Activated naive CD4-positive, alpha-beta T cell treated with Interleukin-2 at 50 U/mL for 16 hours (primary cell): Measurements from ENCODE around the gene VAC14.
A peak's percentile ranks its signal among the peaks of the same experiment; 100 is the strongest.
"Not testable (repeated sequence)": the region's sequence is repeated elsewhere in the genome, so short reads cannot be mapped to it uniquely, and the experiment has no call there.

Source experiments
- DNase-seq: peaks from one replicate; pipeline ENCODE4 v3.0.0-alpha.2; 2020

VAC14 gene

DNA sequence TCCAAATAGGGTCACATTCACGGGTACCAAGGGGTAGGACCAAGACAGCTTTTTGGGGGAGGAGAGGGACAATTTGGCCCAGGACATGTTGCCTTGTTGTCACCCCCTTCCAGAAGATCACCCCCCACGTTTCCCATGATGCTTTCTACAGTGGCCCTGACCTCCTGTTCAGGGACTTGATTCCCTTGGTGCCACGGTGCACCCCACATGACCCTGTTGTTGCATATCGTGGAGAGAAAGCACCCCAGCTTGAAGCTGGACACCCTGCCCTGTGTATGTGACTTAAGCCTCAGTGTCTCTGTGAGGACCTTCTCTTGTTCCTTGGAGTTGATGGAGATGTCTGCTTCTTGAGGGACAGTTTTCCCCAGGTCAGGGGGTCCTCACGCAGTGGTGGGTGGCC, 142.0 kb downstream of the VAC14 start:
- no peak for DNase-seq

- no peak for DNase-seq
These were observed 143.0 kb downstream of the VAC14 start for GRCh38 chr16:70657956-70658355.

DNA sequence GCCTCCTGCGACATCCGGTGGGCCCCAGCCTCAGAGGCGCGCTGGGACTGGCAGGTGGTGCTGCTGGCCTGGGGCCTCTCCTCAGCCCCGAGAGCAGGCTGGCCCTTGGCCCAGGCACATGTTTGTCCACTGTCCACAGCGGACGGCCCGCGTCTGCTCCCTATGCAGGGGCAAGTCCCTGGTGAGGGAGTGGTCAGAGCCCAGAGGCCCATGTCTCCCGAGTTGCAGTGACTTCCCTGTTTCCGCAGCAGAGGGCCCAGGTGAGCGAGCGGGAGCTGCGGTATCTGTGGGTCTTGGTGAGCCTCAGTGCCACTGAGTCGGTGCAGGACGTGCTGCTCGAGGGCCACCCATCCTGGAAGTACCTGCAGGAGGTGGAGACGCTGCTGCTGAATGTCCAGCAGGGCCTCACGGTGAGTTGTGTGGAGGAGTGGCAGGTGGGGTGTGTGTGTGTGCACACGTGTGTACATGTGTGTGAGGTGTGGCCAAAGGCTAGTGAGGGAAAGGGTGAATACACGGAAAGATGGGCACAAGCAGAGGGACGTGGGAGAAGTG, 144.2 kb downstream of the VAC14 start:
- no peak for DNase-seq

DNA sequence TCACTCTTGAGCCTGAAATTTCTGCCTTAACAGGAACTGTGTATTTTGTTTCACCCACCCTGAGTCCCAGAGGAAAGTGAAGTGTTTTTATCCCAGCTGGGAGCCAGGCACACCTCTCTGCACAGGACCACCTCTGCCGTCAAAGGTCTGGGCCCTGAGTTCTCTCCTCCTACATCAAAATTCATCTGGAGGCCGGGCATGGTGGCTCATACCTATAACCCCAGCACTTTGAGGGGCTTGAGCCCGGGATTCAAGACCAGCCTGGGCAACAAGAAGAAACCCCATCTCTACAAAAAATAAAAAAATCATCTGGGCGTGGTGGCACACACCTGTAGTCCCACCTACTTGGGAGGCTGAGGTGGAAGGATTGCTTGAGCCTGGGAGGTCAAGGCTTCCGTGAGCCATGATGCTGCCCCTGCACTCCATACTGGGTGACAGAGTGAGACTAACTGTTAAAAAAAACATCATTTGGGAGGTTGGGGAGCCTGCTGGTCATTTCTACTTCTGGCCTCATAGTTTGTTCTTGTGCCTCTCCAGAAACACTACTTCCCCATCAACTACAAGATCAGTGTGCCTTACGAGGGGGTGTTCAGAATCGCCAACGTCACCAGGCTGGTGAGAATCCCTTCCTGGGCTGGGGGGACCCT, 144.8 kb downstream of the VAC14 start:
- DNase-seq: no peak

DNA sequence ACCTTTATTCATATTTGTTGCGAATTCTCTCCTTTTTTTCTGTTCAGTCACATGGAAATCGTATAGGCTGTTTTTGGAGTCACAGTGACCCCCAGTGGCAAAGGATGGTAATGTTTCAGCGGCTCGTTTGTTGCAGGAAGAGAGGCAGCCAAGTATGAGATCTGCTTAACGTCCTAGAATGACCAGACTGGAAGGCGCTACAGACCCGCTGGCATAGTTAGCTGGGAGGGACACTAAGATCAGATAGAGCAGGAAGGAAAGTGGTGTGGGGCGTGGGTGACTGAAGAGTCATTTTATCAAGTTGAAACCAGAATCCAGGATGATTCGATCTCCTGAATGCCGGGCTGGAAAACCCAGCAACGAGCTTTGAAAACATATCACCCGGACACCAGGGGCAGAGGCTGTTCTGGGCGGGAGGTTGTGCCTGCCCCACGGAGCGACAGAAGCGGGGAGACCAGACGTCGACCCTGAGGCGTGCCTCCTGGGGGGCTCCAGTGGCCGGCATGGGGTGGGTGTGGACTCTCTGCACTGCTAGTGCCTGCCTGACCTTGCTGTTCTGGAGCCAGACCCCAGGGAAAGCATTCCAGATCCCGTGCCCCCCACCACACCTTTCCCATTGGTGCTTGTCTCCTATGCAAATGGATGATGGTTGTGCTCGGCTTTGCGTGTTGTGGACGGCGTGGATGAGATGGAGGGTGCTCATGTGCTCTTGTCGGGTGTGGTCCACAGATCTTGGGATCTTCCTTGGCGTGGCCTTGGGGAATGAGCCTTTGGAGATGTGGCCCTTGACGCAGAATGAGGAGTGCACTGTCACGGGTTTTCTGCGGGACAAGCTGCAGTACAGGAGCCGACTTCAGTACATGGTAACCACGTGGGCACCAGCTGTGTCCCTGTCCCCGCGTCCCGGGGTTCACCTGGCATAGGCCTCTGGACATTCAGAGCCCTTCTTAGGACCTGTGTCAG, 146.9 kb downstream of the VAC14 start:
- DNase-seq: peak; percentile 82

- no peak for DNase-seq
These were observed 147.6 kb downstream of the VAC14 start for GRCh38 chr16:70653406-70653805.

GRCh38 chr16:70652322-70652721, 148.6 kb downstream of the VAC14 start:
- DNase-seq: no peak

DNA sequence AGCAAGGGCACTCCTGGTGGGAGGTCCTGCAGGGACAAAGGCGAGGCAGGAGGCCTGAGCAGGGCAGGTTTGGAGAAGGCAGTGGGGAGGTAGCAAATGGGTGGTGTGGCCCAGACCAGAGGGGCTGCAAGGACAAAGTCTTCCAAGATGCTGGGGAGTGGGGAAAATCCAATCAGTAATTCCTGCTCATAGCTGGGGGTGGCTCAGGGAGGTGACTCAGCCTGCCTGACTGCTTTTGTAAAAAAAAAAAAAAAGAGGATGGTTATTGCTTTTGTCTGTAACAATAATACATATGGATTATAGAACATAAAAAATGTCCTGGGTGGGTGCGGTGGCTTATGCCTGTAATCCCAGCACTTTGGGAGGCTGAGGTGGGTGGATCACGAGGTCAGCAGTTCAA, 149.4 kb downstream of the VAC14 start:
- DNase-seq: no peak

- DNase-seq: no peak
These were observed 150.7 kb downstream of the VAC14 start for GRCh38 chr16:70650216-70650615.

DNA sequence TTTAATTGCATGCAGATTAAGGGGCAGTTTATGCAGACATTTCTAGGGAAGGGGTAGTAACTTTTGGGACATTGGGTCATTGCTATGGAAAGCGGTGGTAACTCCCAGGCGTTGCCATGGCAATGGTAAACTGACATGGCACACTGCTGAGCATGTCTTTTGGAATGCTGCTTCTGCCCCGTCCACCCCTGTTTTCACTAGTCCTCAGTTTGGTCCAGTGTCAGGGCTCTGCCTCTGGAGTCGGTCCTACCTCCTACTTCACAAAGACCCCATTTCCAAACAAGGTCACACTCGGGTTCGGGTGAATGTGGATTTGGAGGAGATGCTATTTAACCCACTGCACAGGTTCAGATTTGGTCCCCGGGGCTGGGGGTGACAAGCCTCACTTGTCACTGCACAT, 151.7 kb downstream of the VAC14 start:
- DNase-seq: no peak

GRCh38 chr16:70648606-70649005, 152.4 kb downstream of the VAC14 start:
- DNase-seq: no peak

DNA sequence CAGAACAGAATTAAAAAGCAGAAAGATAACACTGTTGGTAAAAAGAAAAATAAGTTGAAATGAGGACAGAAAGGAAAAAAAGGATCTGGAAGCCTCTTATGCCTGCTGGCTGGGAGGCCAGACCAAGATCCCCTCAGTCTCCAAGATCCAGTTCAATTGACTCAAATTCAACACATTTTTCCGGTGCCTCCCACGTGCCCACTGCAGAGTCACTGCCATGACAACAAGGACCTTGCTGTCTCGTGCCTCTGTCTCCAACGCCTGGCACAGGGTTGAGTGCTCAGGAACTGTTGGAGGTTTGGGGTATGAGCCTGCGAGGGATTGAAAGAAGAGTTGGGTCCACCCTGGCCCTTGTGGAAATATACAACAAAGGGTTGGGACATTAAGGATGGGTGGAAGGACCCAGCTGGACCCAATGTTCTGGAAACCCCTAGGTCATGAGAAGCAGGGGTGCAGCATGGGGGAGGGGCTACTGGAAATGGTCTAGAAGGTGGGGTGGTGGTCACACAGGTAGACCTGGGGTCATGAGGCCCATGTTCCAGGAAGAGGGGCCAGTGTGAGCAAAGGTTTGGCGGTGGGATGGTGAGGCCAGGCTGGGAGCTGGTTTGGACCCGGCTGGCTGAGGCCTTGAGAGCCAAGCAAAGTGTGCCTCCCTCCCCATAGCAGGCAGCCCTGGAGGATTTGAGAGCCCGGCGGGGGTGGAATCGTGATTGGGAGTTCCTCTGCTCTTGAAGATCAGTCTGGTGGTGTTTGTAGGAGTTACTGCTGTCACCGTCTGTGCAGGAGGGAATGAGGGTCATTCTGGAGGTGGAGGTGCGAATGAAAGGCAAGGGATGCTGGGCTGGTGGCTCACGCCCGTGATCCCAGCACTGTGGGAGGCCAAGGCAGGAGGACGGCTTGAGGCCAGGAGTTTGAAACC, 153.3 kb downstream of the VAC14 start:
- no peak for DNase-seq

DNA sequence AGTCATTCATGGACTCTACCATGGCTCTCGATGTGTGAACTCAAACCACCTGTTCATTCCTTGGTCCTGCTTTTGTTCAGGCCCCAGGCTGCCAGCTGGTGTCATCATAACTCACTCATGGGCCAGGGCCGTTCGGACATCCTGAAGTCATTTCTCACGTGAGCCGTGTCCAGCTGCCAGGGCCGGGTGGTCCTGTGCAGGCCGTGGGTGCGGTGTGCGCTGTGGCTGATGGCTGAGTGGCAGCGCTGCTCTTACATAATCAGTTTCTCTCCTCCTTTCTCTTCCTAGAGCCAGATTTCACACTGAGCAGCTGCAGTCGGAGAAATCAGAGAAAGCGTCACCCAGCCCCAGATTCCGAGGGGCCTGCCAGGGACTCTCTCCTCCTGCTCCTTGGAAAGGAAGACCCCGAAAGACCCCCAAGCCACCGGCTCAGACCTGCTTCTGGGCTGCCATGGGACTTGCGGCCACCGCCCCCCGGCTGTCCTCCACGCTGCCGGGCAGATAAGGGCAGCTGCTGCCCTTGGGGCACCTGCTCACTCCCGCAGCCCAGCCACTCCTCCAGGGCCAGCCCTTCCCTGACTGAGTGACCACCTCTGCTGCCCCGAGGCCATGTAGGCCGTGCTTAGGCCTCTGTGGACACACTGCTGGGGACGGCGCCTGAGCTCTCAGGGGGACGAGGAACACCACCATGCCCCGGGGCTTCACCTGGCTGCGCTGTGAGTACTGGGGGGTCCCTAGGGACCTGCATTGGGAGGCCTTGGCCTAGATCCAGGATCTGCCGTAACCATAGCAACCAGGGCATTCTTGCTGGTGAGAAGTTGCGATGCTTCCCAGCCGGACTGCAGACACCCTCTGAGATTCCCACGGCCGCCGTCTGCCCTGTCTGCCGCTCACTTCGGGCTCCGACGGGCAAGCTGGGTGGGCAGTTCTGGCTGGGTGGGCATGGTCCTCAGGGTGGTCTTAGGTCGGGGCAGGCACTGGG, 154.4 kb downstream of the VAC14 start, which contains the start of gene IL34:
Gene IL34, plus strand, starts transcription at position 300 of the 982 bp plus-strand sequence. Its CDS starts 389 bp downstream, at position 689.
- no peak for DNase-seq

GRCh38 chr16:70644763-70645597, 156.0 kb downstream of the VAC14 start:
- no peak for DNase-seq

DNA sequence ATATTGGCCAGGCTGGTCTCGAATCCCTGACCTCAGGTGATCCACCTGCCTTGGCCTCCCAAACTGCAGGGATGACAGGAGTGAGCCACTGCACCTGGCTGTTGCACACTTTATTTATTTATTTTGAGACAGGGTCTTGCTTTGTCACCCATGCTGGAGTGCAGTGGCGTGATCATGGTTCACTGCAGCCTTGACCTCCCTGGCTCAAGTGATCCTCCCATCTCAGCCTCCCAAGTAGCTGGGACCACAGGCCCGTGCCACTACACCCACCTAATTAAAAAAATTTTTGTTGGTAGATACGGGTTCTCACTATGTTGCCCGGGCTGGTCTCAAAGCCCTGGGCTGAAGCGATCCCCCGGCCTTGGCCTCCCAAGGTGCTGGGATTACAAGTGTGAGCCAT, 157.7 kb downstream of the VAC14 start:
- DNase-seq: not testable (repeated sequence)

- no peak for DNase-seq
These were observed 158.3 kb downstream of the VAC14 start for GRCh38 chr16:70642633-70643032.

GRCh38 chr16:70638814-70639792, 161.9 kb downstream of the VAC14 start:
- no peak for DNase-seq
